ENCODE measurements around the gene GHR. TPM values are rescaled to one million over a fixed set of nuclear protein-coding genes. Genes with fewer than 3 reads are reported as not detected.
"Not testable (repeated sequence)": the region's sequence is repeated elsewhere in the genome, so short reads cannot be mapped to it uniquely, and the experiment has no call there.

GHR gene
- total and polyA plus RNA-seq, 2 donors (not counting 3 experiments of a cell fraction or from before 2014, with no cell fraction given): 0.27 to 0.28 TPM

DNA sequence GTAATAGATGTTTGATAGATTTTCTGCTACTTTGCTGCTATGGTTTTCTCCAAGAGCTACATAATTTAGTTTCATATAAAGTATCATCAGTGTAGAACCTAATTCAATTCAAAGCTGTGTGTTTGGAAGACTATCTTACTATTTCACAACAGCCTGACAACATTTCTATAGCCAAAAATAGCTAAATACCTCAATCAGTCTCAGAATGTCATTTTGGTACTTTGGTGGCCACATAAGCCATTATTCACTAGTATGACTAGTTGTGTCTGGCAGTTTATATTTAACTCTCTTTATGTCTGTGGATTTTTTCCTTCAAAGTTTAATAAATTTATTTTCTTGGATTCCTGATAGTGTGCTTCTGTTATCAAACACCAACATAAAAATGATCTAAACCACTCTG, 298.2 kb downstream of the GHR start:
- H3K4me3 ChIP-seq (replicated peaks in 1 of 3; ENCODE audit: insufficient read depth in 1 of 3, low read depth in 1 of 3, low read length in 3 of 3): no peak overlapping the region
- dilution Hi-C loops (cut with MboI; ENCODE audit: extremely low pct_ligation_motif_present, low sequenced_read_pairs) (no loop called here), intact Hi-C loops (cut with micrococcal nuclease) (no loop called here)
- FAIRE-seq (no peak), DNase-seq (ENCODE audit: low read depth, low spot score) (no peak)
- H4K20me1 ChIP-seq (replicated peaks; ENCODE audit: control insufficient read depth, extremely low read depth, insufficient read depth, low read length): no peaks in the 10 kb centered on the region
- no peak for TF ChIP-seq POLR2AphosphoS5 (IDR thresholded peaks at IDR 0.05; ENCODE audit: insufficient read depth, low read depth, low read length)
- TF ChIP-seq MYC (IDR thresholded peaks at IDR 0.05; ENCODE audit: low read depth, low read length): no peak
- TF ChIP-seq FOS (IDR thresholded peaks at IDR 0.05; ENCODE audit: borderline replicate concordance, insufficient read depth, low read length): no peak
- no peak for TF ChIP-seq JUN (IDR thresholded peaks at IDR 0.05; ENCODE audit: borderline replicate concordance, insufficient read depth, insufficient read length, low read depth)
- no peak for TF ChIP-seq POLR2A (IDR thresholded peaks at IDR 0.05; ENCODE audit: low read depth, low read length)
- TF ChIP-seq, protein P1, sequence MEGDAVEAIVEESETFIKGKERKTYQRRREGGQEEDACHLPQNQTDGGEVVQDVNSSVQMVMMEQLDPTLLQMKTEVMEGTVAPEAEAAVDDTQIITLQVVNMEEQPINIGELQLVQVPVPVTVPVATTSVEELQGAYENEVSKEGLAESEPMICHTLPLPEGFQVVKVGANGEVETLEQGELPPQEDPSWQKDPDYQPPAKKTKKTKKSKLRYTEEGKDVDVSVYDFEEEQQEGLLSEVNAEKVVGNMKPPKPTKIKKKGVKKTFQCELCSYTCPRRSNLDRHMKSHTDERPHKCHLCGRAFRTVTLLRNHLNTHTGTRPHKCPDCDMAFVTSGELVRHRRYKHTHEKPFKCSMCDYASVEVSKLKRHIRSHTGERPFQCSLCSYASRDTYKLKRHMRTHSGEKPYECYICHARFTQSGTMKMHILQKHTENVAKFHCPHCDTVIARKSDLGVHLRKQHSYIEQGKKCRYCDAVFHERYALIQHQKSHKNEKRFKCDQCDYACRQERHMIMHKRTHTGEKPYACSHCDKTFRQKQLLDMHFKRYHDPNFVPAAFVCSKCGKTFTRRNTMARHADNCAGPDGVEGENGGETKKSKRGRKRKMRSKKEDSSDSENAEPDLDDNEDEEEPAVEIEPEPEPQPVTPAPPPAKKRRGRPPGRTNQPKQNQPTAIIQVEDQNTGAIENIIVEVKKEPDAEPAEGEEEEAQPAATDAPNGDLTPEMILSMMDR (IDR thresholded peaks at IDR 0.05; ENCODE audit: extremely low read depth in 1 of 2, insufficient read depth in 1 of 2, low read depth in 1 of 2, low read length in 2 of 2): no peak
- TF ChIP-seq, protein P2, sequence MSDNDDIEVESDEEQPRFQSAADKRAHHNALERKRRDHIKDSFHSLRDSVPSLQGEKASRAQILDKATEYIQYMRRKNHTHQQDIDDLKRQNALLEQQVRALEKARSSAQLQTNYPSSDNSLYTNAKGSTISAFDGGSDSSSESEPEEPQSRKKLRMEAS (IDR thresholded peaks at IDR 0.05; ENCODE audit: insufficient read depth, insufficient read length): no peak
- no peak for TF ChIP-seq GATA2 (IDR thresholded peaks at IDR 0.05; ENCODE audit: insufficient read depth, insufficient read length, low read depth, low read length)
- no peak for TF ChIP-seq EZH2 (IDR thresholded peaks at IDR 0.05; ENCODE audit: borderline replicate concordance, low read depth, low read length, severe bottlenecking)
- no peak overlapping the region for H3K4me2 ChIP-seq (ENCODE audit: insufficient read depth, low read length)
- no peaks in the 10 kb centered on the region for H3K36me3 ChIP-seq (ENCODE audit: control insufficient read depth in 2 of 2, extremely low read depth in 1 of 2, insufficient read depth in 2 of 2, low read length in 2 of 2)
- H3K27ac ChIP-seq (ENCODE audit: insufficient read depth, low read depth, low read length): no peak overlapping the region
- no peaks in the 10 kb centered on the region for H3K9me1 ChIP-seq (replicated peaks; ENCODE audit: control insufficient read depth, extremely low read depth, insufficient read depth, low read length)
- BruUV-seq (replicated peaks): no TSS peak
- no peaks in the 10 kb centered on the region for H3K79me2 ChIP-seq (ENCODE audit: control insufficient read depth, insufficient read depth, low read length)
- no peaks in the 10 kb centered on the region for H3K4me1 ChIP-seq (ENCODE audit: control insufficient read depth, extremely low read depth, insufficient read depth, low read length)
- H3K9ac ChIP-seq (replicated peaks; ENCODE audit: extremely low read depth, insufficient read depth, low read length): no peak overlapping the region
- ChIA-PET POLR2A (no interaction called here), CTCF (interaction anchor here (1.2 to 1.7 kb wide), 3 partner anchors 9 to 168 kb away, joined by 4 to 7 read pairs (median 4); no protein-coding TSS in a partner anchor)
- no peaks in the 10 kb centered on the region for H3K9me3 ChIP-seq (replicated peaks; ENCODE audit: control insufficient read depth, insufficient read depth, low read length)
- no peak overlapping the region for H2AFZ ChIP-seq (ENCODE audit: low read depth, low read length)
- peaks cover 2 to 5% of the 10 kb centered on the region in 2 experiments for H3K27me3 ChIP-seq (ENCODE audit: control insufficient read depth in 2 of 2, insufficient read depth in 2 of 2, low read length in 2 of 2)

DNA sequence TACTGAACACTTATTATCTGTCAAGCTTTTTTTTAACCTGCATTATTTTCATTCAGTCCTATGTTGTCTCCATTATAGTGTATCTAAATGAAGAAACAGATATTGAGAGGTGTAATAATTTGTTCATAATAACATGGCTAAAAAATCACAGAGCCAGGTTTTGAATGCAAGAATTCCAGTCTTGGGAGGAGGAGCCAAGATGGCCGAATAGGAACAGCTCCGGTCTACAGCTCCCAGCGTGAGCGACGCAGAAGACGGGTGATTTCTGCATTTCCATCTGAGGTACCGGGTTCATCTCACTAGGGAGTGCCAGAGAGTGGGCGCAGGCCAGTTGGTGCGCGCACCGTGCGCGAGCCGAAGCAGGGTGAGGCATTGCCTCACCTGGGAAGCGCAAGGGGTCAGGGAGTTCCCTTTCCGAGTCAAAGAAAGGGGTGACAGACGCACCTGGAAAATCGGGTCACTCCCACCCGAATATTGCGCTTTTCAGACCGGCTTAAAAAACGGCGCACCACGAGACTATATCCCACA, 311.4 kb downstream of the GHR start:
- BruUV-seq (replicated peaks): not testable (repeated sequence)
- CTCF ChIA-PET: interaction anchor here (1.9 kb wide), 1 partner anchor 10 kb away, joined by 6 read pairs; no protein-coding TSS in a partner anchor

More for the DNA sequence above, 311.4 kb downstream of the GHR start:
- H3K9me1 ChIP-seq (replicated peaks; ENCODE audit: control insufficient read depth, extremely low read depth, insufficient read depth, low read length); H3K4me2 ChIP-seq (ENCODE audit: insufficient read depth, low read length); H3K79me2 ChIP-seq (ENCODE audit: control insufficient read depth, insufficient read depth, low read length); H2AFZ ChIP-seq (ENCODE audit: low read depth, low read length); intact Hi-C loops (cut with micrococcal nuclease); H3K4me3 ChIP-seq (replicated peaks in 1 of 3; ENCODE audit: insufficient read depth in 1 of 3, low read depth in 1 of 3, low read length in 3 of 3); H3K27me3 ChIP-seq (ENCODE audit: control insufficient read depth in 2 of 2, insufficient read depth in 2 of 2, low read length in 2 of 2); FAIRE-seq; H4K20me1 ChIP-seq (replicated peaks; ENCODE audit: control insufficient read depth, extremely low read depth, insufficient read depth, low read length); POLR2A ChIA-PET; H3K9ac ChIP-seq (replicated peaks; ENCODE audit: extremely low read depth, insufficient read depth, low read length); H3K36me3 ChIP-seq (ENCODE audit: control insufficient read depth in 2 of 2, extremely low read depth in 1 of 2, insufficient read depth in 2 of 2, low read length in 2 of 2); H3K27ac ChIP-seq (ENCODE audit: insufficient read depth, low read depth, low read length); dilution Hi-C loops (cut with MboI; ENCODE audit: extremely low pct_ligation_motif_present, low sequenced_read_pairs); H3K9me3 ChIP-seq (replicated peaks; ENCODE audit: control insufficient read depth, insufficient read depth, low read length); DNase-seq (ENCODE audit: low read depth, low spot score): not testable (repeated sequence)
- peaks cover 17% of the 10 kb centered on the region for H3K4me1 ChIP-seq (ENCODE audit: control insufficient read depth, extremely low read depth, insufficient read depth, low read length)
